Aorta (tissue), 5 donors: ENCODE results near the gene PTPRM. TPM values are rescaled to one million over a fixed set of nuclear protein-coding genes. Genes with fewer than 3 reads are reported as not detected.

ENCODE experiments used
- ATAC-seq: fragments of 200-7000 bp; cut with Tn5 transposase; one replicate; pipeline ENCODE4 v1.9.1; 2022; ENCODE audit warnings: moderate library complexity; ENCODE audit not compliant: low FRiP score
- DNase-seq, 2 donors: peaks; one replicate each; pipeline ENCODE4 v3.0.0-alpha.2; 2020
- H3K27ac ChIP-seq, 2 donors: one replicate each; pipeline ENCODE4 v1.5.1; 2013; ENCODE audit warnings: low read length in 2 of 2, mild to moderate bottlenecking in 2 of 2, moderate library complexity in 2 of 2, control low read depth in 1 of 2, inconsistent platforms in 1 of 2, low read depth in 1 of 2
- H3K27me3 ChIP-seq, 2 donors: one replicate each; pipeline ENCODE4 v1.6.1; 2013; ENCODE audit warnings: control low read depth in 1 of 2, low read length in 1 of 2, mild to moderate bottlenecking in 1 of 2, moderate library complexity in 1 of 2; ENCODE audit not compliant: insufficient read depth in 2 of 2, control insufficient read depth in 1 of 2
- H3K36me3 ChIP-seq, 2 donors: one replicate each; pipeline ENCODE4 v1.6.1; 2013; ENCODE audit warnings: control low read depth in 1 of 2, low read length in 1 of 2, mild to moderate bottlenecking in 1 of 2; ENCODE audit not compliant: insufficient read depth in 2 of 2, control insufficient read depth in 1 of 2
- H3K4me1 ChIP-seq, 2 donors: one replicate each; pipeline ENCODE4 v1.6.1; 2013; ENCODE audit warnings: low read length in 2 of 2, control low read depth in 1 of 2, mild to moderate bottlenecking in 1 of 2, moderate library complexity in 1 of 2; ENCODE audit not compliant: insufficient read depth in 2 of 2, control insufficient read depth in 1 of 2
- H3K4me3 ChIP-seq, 2 donors: one replicate each; pipeline ENCODE4 v1.5.1; 2013; ENCODE audit warnings: low read length in 2 of 2, control low read depth in 1 of 2, mild to moderate bottlenecking in 1 of 2
- H3K9me3 ChIP-seq: one replicate; pipeline ENCODE4 v1.6.1; 2013; ENCODE audit warnings: mild to moderate bottlenecking, low read length; ENCODE audit not compliant: control insufficient read depth
- WGBS, 2 donors: extraction: QIAGEN DNeasy Blood & Tissue Kit; methylation state at CpG; one replicate each; pipeline ENCODE4 v1.1.7; 2013; 5-methylcytosine and 5-hydroxymethylcytosine counted together
- intact Hi-C, 2 donors: fragments of 100-400 bp; cut with DNase I; formaldehyde crosslinking; loops; one replicate each; pipeline versions ENCODE4 v1.14.2 to v1.15.0; 2022
- polyA plus RNA-seq, 2 donors: library from polyadenylated mRNA; stranded (reverse); fragments of 200-250 nt; gene quantifications; one replicate each; pipeline ENCODE4 v1.2.3, GENCODE V29; 2013
- total RNA-seq, 2 donors: library from RNA; stranded (reverse); fragmentation: NEBNext Ultra II Directional; extraction: Animal tissue kit (Norgen Biotek cat#: 25700); gene quantifications; one replicate each; pipeline ENCODE4 v1.2.1, GENCODE V29; 2021
- donor health status: healthy with polysubstance abuse.
- donor health status: Bipolar disorder and iron deficiency.
- donor health status: DM: no; HTN: no; CAD: no.
- donor health status: DM: no; HTN: no; CAD: no.
- donor health status: DM: yes; HTN: yes; CAD: no.

Gene PTPRM
- total and polyA plus RNA-seq, 4 donors = 10.6 to 98.9 (median 65.6) TPM

- no peak overlapping the region for H3K4me3 ChIP-seq
- H3K36me3 ChIP-seq = no peaks in the 10 kb centered on the region
- ATAC-seq (no peak), DNase-seq (no peak)
- no peak overlapping the region for H3K27ac ChIP-seq
- intact Hi-C loops = no loop called here
- 91 to 92% methylated on average over 8 of the region's 8 CpGs for WGBS, 2 donors
- no peaks in the 10 kb centered on the region for H3K27me3 ChIP-seq
- peaks cover 0 to 3% of the 10 kb centered on the region in 2 donors for H3K4me1 ChIP-seq
- no peaks in the 10 kb centered on the region for H3K9me3 ChIP-seq
Measured at GRCh38 chr18:8217051-8217564, 650.0 kb downstream of the PTPRM start.

- Histone ChIP-seq H3K27me3 (no peaks in the 10 kb centered on the region), H3K9me3 (no peaks in the 10 kb centered on the region), H3K4me3 (no peak overlapping the region), H3K27ac (no peak overlapping the region), H3K36me3 (no peaks in the 10 kb centered on the region), H3K4me1 (peaks cover 0 to 3% of the 10 kb centered on the region in 2 donors)
- ATAC-seq (no peak), DNase-seq (no peak)
- 96 to 98% methylated on average over 4 of the region's 4 CpGs for WGBS, 2 donors
- intact Hi-C loops = no loop called here
Measured at GRCh38 chr18:8218197-8218596, 651.1 kb downstream of the PTPRM start.

GRCh38 chr18:8221452-8221851, 654.3 kb downstream of the PTPRM start:
- Histone ChIP-seq H3K27me3 (no peaks in the 10 kb centered on the region), H3K27ac (no peak overlapping the region), H3K4me3 (no peak overlapping the region), H3K4me1 (peaks cover 0 to 3% of the 10 kb centered on the region in 2 donors), H3K36me3 (no peaks in the 10 kb centered on the region), H3K9me3 (peaks cover 1% of the 10 kb centered on the region)
- ATAC-seq (no peak), DNase-seq (no peak)
- WGBS, 2 donors = 86 to 91% methylated on average over 3 of the region's 3 CpGs
- intact Hi-C loops = no loop called here

GRCh38 chr18:8224576-8224975, 657.5 kb downstream of the PTPRM start:
- no peak for DNase-seq
- WGBS, 2 donors = 96% methylated on average over 3 of the region's 3 CpGs
- no peaks in the 10 kb centered on the region for H3K27me3 ChIP-seq
- H3K4me3 ChIP-seq = no peak overlapping the region
- intact Hi-C loops = no loop called here
- no peaks in the 10 kb centered on the region for H3K36me3 ChIP-seq
- H3K9me3 ChIP-seq = peaks cover 1% of the 10 kb centered on the region
- H3K4me1 ChIP-seq = peaks cover 0 to 3% of the 10 kb centered on the region in 2 donors
- no peak for ATAC-seq
- no peak overlapping the region for H3K27ac ChIP-seq

DNA sequence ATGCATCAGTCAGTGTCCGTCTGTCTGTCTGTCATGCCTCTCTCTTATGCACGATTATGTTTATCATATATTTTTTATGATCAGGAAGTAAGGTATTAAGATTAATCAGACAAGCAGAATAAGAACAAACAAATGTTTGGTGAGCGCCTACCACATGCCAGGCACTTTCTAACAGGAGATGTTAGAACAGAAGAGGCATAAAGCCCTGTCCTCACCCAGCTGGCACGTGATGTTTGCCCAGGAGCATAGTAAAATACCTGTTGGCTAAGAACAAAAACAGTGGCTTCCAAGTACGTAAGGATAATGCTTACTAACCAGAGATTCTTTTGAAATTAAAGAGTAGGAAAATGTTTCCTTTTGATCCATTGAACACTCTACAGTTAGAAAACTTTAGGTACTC, 661.9 kb downstream of the PTPRM start:
- peaks cover 1% of the 10 kb centered on the region for H3K9me3 ChIP-seq
- no peaks in the 10 kb centered on the region for H3K27me3 ChIP-seq
- H3K4me3 ChIP-seq = no peak overlapping the region
- H3K4me1 ChIP-seq = no peaks in the 10 kb centered on the region
- intact Hi-C loops = no loop called here
- DNase-seq (no peak), ATAC-seq (no peak)
- WGBS, 2 donors = 77 to 83% methylated on average over 5 of the region's 5 CpGs
- no peak overlapping the region for H3K27ac ChIP-seq
- no peaks in the 10 kb centered on the region for H3K36me3 ChIP-seq

DNA sequence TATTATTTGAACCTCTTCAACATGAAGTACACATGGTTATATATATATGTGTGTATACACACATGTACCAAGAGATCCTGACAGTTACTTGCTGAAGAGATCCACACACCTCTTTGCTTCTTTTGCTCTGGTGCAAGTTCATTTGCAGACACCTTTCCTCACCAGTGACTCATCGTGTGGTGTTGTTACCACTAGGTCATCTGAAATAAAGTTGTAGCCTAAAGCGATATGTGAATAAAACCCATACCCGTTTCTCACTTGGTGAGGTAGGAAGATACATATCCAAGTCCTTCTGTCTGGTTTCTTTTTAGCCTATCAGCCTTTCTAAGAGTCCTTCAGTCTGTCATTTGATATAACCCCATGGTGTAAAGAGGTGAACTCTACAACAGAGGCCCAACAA, 662.7 kb downstream of the PTPRM start:
- H3K4me1 ChIP-seq = no peaks in the 10 kb centered on the region
- H3K36me3 ChIP-seq = no peaks in the 10 kb centered on the region
- H3K9me3 ChIP-seq = peaks cover 1% of the 10 kb centered on the region
- no peaks in the 10 kb centered on the region for H3K27me3 ChIP-seq
- H3K27ac ChIP-seq = no peak overlapping the region
- WGBS, 2 donors = 94 to 97% methylated on average over 3 of the region's 3 CpGs
- DNase-seq (no peak), ATAC-seq (no peak)
- H3K4me3 ChIP-seq = no peak overlapping the region
- intact Hi-C loops = no loop called here

DNA sequence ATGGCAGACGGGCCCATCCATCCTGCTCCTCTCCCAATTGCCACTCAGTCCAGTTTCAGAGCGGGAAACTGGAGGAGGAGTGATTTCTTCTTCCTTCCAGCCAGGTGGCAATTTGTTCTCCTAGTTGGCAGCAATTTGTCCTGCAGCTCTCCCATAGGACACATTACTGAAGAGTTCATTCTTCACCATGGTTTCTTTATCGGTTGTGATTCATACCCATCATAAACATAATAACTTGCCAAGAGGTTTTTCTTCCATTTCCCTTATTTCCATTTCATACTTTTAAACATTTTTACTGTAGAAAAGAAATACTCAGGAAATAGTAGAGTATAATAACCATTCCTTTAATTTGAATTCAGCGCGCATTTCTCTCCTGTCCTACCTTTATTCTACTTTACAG, 664.2 kb downstream of the PTPRM start:
- no peaks in the 10 kb centered on the region for H3K36me3 ChIP-seq
- ATAC-seq (no peak), DNase-seq (no peak)
- 58 to 72% methylated on average over 5 of the region's 5 CpGs for WGBS, 2 donors
- H3K9me3 ChIP-seq = no peaks in the 10 kb centered on the region
- intact Hi-C loops = no loop called here
- no peak overlapping the region for H3K27ac ChIP-seq
- H3K4me3 ChIP-seq = no peak overlapping the region
- H3K4me1 ChIP-seq = no peaks in the 10 kb centered on the region
- no peaks in the 10 kb centered on the region for H3K27me3 ChIP-seq

DNA sequence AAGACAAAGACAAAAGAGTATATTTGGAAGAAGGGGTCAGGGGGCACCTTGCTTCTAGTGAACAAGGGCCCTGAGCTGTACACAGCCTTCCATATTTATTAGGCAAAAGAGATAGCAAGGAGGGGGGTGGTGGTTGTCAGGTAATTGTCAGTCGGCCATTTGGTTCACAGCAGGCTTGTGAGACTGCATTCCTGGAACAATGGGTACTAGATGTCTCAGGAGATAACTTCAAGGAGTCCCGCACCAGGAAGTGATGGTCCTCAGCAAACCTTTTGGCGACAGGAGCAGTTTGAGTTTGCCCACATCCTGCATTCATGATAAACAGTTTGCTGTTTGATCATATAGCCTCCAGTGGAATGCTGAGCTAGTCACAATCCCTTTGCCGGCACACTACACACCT, 665.7 kb downstream of the PTPRM start:
- Histone ChIP-seq H3K27me3 (no peaks in the 10 kb centered on the region), H3K27ac (no peak overlapping the region), H3K9me3 (no peaks in the 10 kb centered on the region), H3K4me1 (no peaks in the 10 kb centered on the region), H3K4me3 (no peak overlapping the region), H3K36me3 (no peaks in the 10 kb centered on the region)
- no peak for ATAC-seq
- intact Hi-C loops = no loop called here
- no peak for DNase-seq
- 91 to 92% methylated on average over 4 of the region's 4 CpGs for WGBS, 2 donors

- 94 to 98% methylated on average over 3 of the region's 3 CpGs for WGBS, 2 donors
- DNase-seq (no peak), ATAC-seq (no peak)
- Histone ChIP-seq H3K4me3 (no peak overlapping the region), H3K36me3 (no peaks in the 10 kb centered on the region), H3K4me1 (no peaks in the 10 kb centered on the region), H3K27me3 (no peaks in the 10 kb centered on the region), H3K27ac (no peak overlapping the region), H3K9me3 (no peaks in the 10 kb centered on the region)
- intact Hi-C loops = no loop called here
Measured at GRCh38 chr18:8235894-8236293, 668.8 kb downstream of the PTPRM start.
